Cardiac fibroblast (primary cell): ENCODE results near the gene TAC4.

Source experiments
- DNase-seq, 2 donors: peaks; one replicate each; pipeline versions ENCODE4 v3.0.0 to v3.0.0-alpha.2; 2010; ENCODE audit warnings: low read depth in 2 of 2
- H3K4me3 ChIP-seq, 2 donors: replicated peaks in 1 of 2; 1 replicate in 1 of 2; 2 replicates in 1 of 2; pipeline ENCODE4 v1.5.1; 2011; ENCODE audit warnings: low read depth in 2 of 2, low read length in 2 of 2, mild to moderate bottlenecking in 2 of 2, moderate library complexity in 1 of 2
- TF ChIP-seq, protein P1 (sequence below): IDR thresholded peaks from one replicate; pipeline ENCODE4 v1.5.1; 2011; ENCODE audit warnings: low read depth, mild to moderate bottlenecking, low read length, inconsistent platforms

TAC4 gene

DNA sequence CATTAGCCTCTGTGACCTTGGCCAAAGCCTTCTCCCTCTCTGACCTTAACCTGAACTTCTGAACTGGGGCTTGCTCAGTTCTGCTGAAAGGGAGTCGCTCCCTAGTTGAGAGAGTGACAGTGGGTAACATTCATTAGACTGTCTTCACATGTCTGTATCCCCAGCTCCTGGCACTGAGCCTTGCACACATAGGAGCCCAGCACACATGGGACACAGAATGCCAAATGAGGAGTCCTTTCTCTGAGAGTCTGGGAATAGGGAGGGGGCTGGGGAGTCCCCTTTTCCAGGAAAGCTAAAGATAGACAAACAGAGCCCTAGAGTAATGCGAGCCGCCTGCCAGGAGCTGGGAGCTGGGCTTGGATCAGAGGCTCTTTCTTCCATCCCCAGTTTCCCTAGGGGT, 2.5 kb downstream of the TAC4 start:
- H3K4me3 ChIP-seq, result no peak overlapping the region
- DNase-seq, result peak in 1 of 2 donors; percentile 48
- TF ChIP-seq, protein P1, sequence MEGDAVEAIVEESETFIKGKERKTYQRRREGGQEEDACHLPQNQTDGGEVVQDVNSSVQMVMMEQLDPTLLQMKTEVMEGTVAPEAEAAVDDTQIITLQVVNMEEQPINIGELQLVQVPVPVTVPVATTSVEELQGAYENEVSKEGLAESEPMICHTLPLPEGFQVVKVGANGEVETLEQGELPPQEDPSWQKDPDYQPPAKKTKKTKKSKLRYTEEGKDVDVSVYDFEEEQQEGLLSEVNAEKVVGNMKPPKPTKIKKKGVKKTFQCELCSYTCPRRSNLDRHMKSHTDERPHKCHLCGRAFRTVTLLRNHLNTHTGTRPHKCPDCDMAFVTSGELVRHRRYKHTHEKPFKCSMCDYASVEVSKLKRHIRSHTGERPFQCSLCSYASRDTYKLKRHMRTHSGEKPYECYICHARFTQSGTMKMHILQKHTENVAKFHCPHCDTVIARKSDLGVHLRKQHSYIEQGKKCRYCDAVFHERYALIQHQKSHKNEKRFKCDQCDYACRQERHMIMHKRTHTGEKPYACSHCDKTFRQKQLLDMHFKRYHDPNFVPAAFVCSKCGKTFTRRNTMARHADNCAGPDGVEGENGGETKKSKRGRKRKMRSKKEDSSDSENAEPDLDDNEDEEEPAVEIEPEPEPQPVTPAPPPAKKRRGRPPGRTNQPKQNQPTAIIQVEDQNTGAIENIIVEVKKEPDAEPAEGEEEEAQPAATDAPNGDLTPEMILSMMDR, result no peak

DNA sequence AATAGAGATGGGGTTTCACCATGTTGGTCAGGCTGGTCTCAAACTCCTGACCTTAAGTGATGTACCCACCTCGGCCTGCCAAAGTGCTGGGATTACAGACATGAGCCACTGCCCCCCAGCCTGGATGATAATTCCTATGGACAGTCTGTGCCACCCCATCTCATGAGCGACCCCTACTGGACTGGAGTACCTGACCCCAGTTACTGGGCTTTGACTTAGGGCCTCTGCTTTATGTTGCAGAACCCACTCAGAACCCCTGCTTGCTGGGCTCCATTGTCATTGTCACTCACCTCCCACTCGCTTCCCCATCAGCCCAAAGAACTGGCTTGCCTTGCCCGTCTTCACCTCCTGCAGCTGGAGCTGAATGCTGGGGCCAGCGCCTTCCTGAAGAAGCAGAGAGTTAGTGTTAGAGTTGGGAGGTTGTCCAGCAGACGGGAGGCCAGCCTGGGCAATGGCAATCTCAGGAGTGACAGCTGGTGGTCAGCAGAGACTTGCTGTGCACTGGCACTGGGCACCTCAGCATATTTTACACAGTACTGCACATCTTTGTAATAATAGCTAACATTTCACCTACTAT, 4.0 kb downstream of the TAC4 start:
- peak in 1 of 2 donors; percentile 33 for DNase-seq
- H3K4me3 ChIP-seq, result no peak overlapping the region
- TF ChIP-seq, protein P1, result peak; percentile 67

DNA sequence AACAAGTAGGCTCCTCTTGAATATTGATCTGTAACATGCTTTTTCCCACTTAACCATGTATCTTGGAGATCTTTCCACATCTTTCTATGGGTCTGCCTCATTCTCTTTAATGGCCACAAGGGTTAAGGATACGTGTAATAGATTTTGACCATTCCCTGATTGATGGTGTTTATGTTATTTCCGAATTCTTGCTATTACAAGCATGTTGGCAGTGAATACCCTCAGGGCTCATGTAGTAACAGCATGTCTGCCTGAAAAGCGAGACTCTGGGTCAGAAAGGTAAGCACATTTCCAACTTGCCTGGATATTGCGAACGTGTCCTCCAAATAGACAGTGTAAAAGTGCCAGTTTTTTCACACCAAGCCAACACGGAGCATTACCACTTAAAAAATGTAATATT, 5.0 kb downstream of the TAC4 start:
- no peak for DNase-seq
- TF ChIP-seq, protein P1, result no peak
- no peak overlapping the region for H3K4me3 ChIP-seq

DNA sequence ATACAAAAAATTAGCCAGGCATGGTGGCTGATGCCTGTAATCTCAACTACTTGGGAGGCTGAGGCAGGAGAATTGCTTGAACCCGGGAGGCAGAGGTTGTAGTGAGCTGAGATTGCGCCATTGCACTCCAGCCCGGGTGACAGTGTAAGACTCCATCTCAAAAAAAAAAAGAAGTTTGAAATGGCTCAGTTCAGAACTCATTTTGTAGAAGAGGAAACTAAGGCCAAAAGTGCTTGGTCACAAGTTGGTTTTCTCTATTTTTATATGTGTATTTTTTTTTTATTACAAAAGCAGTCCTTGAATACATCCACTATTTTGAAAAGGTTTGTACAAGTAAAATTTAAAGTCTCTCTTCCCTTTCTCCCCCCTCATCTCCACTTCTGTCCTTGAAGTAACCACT, 5.5 kb downstream of the TAC4 start:
- TF ChIP-seq, protein P1, result no peak
- DNase-seq, result no peak

DNA sequence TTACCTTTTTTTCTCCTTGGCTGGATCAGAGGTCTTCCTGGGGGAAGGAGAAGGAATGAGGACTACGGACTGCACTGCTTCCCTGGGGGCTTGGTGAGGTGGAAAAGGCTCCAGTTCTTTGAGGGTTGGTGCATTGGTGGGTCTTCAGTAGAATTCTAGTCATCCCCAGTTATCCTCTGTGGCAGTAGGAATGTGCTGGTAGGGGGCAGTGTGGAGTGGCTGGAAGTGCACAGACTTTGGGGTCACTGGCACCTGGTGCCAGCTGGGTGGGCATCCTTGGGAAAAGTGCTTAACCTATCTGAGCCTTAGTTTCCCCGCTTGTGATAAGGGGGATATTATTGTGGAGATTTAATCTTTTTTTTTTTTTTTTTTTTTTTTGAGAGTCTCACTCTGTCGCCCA, 6.3 kb downstream of the TAC4 start:
- H3K4me3 ChIP-seq, result no peak overlapping the region
- TF ChIP-seq, protein P1, result no peak
- no peak for DNase-seq

More for the DNA sequence above, 5.5 kb downstream of the TAC4 start:
- no peak overlapping the region for H3K4me3 ChIP-seq

DNA sequence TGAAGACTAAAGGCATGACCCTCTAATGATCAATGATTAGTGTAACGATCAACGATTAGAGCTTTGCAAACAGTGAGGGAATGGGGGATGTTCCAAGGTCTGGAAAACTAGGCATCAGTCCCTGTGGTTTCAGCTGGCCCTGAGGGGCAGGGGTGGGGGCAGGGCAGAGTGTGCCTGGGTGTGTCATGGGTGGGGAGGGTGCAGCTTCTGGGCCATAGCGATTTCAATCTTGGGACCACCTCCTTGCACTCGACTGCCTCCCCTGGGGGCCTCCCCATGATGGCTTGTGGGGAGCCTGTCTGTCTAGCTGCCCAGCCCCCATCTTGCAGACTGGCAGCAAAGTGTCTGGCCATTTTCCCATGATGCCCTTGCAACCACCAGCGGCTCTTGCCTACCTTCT, 8.4 kb downstream of the TAC4 start:
- TF ChIP-seq, protein P1, result no peak
- no peak overlapping the region for H3K4me3 ChIP-seq
- no peak for DNase-seq
